CD4-positive, CD25-positive, alpha-beta regulatory T cell (primary cell): ENCODE measurements around the gene BACH2. TPM values are rescaled to one million over a fixed set of nuclear protein-coding genes. Genes with fewer than 3 reads are reported as not detected.

ENCODE experiments used
- ATAC-seq, 2 donors: fragments of 150-1000 bp; cut with Tn5 transposase; one replicate each; pipeline ENCODE4 v1.10.0; 2021; ENCODE audit warnings: low read depth in 2 of 2, moderate number of reproducible peaks in 2 of 2, moderate library complexity in 1 of 2
- DNase-seq, 3 donors: peaks; one replicate each; pipeline versions ENCODE4 v3.0.0 to v3.0.0-alpha.2; 2012 to 2022; ENCODE audit warnings: mixed read lengths in 1 of 3
- H3K27ac ChIP-seq: one replicate; pipeline ENCODE4 v1.7.0; 2013; ENCODE audit warnings: mild to moderate bottlenecking, low read length; ENCODE audit not compliant: insufficient read depth, poor library complexity, severe bottlenecking
- H3K27me3 ChIP-seq: one replicate; pipeline ENCODE4 v1.7.0; 2013; ENCODE audit warnings: low read length; ENCODE audit not compliant: control insufficient read depth, insufficient read depth
- H3K36me3 ChIP-seq: one replicate; pipeline ENCODE4 v1.7.0; 2013; ENCODE audit warnings: mild to moderate bottlenecking, low read length, moderate library complexity; ENCODE audit not compliant: control insufficient read depth, insufficient read depth
- H3K4me1 ChIP-seq: 2 replicates; pipeline ENCODE4 v1.7.0; 2013; ENCODE audit warnings: mild to moderate bottlenecking, low read length; ENCODE audit not compliant: insufficient read depth, control insufficient read depth, poor library complexity, severe bottlenecking
- H3K4me3 ChIP-seq: one replicate; pipeline ENCODE4 v1.7.0; 2013; ENCODE audit warnings: low read depth, mild to moderate bottlenecking, low read length, moderate library complexity
- H3K9me3 ChIP-seq, 2 experiments: 1 replicate in 1 of 2; 2 replicates in 1 of 2; pipeline ENCODE4 v1.7.0; 2013; ENCODE audit warnings: low read length in 2 of 2, mild to moderate bottlenecking in 1 of 2, moderate library complexity in 1 of 2; ENCODE audit not compliant: control insufficient read depth in 2 of 2
- H3K27ac Mint-ChIP-seq, 3 donors: one replicate each; pipeline ENCODE4 v1.8.0; 2020 to 2022; ENCODE audit warnings: mild to moderate bottlenecking in 3 of 3, mixed read lengths in 3 of 3, moderate library complexity in 2 of 3
- H3K27me3 Mint-ChIP-seq: one replicate; pipeline ENCODE4 v1.8.0; 2022; ENCODE audit warnings: mild to moderate bottlenecking, mixed read lengths
- H3K36me3 Mint-ChIP-seq: one replicate; pipeline ENCODE4 v1.8.0; 2020; ENCODE audit warnings: mixed read lengths
- H3K4me1 Mint-ChIP-seq, 4 donors: one replicate each; pipeline ENCODE4 v1.8.0; 2020 to 2022; ENCODE audit warnings: mixed read lengths in 4 of 4, mild to moderate bottlenecking in 1 of 4
- H3K4me3 Mint-ChIP-seq, 4 donors: one replicate each; pipeline ENCODE4 v1.8.0; 2020 to 2022; ENCODE audit warnings: mild to moderate bottlenecking in 4 of 4, mixed read lengths in 4 of 4, moderate library complexity in 3 of 4
- H3K9me3 Mint-ChIP-seq, 7 donors: one replicate each; pipeline ENCODE4 v1.8.0; 2020 to 2022; ENCODE audit warnings: mixed read lengths in 7 of 7, mild to moderate bottlenecking in 3 of 7, moderate library complexity in 2 of 7
- polyA plus RNA-seq, 4 donors: library from polyadenylated mRNA; unstranded; fragments of 300-500 nt; fragmentation: Illumina TruSeq; gene quantifications; one replicate each; pipeline ENCODE4 v1.2.3, GENCODE V29; 2021
- total RNA-seq: library from RNA; stranded (reverse); gene quantifications from one replicate; pipeline ENCODE4 v1.2.3, GENCODE V29; 2022

The BACH2 gene
- total and polyA plus RNA-seq, 5 donors from 2014 or later: 3.8 to 51.3 (median 7.1) TPM

DNA sequence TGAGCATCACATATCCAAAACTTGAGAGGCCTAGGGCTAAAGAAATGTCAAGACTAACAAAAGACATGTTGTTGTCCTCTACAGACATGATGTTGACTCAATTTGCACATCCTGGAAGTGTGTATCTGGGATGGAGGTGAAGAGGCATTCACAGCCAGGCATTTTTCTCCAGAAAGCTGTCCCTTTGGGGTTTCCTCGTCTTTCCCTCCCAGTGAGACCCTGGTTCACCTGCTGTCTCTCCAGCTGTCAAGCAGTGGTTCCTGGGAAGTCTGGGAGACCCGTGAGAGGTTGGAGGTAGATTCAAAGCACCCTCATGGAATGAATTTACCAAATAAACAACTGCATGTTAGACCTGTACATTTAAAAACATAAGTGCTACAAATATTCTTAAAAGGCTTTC lies 32.1 kb downstream of the BACH2 start:
- Histone ChIP-seq H3K9me3 (no peaks in the 10 kb centered on the region), H3K4me1 (peaks cover 21% of the 10 kb centered on the region), H3K36me3 (no peaks in the 10 kb centered on the region), H3K27me3 (no peaks in the 10 kb centered on the region), H3K4me3 (no peak overlapping the region), H3K27ac (no peak overlapping the region)
- Mint-ChIP-seq H3K4me3 (no peak overlapping the region), H3K27me3 (peaks cover 32% of the 10 kb centered on the region), H3K27ac (peak overlapping the region in 2 of 3 donors; percentile 38 to 87), H3K36me3 (peaks cover 37% of the 10 kb centered on the region), H3K4me1 (peaks cover 14 to 67% (median 39%) of the 10 kb centered on the region in 4 donors), H3K9me3 (peaks cover 0 to 6% (median 1%) of the 10 kb centered on the region in 7 donors)
- ATAC-seq (no peak), DNase-seq (no peak)

DNA sequence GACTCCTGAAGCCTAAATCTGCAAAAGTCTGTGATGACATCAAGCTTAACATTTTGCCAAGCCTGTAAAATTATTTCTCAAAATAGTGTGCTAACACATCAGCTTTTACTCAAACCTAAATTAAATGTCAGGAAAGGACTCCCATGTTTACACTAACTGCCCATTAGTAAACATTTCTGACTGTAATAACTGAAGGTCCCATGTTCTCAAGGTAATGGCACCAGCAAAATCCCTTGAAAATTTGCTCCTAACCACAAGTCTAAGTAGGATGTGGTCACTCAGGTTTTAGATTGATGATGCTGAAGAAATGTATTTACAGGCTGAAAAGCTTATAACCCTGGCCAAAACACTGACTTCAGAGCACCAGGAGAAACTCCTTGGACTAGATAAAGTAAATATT lies 33.0 kb downstream of the BACH2 start:
- DNase-seq: peak in 1 of 3 donors; percentile 37
- Histone ChIP-seq H3K27ac (no peak overlapping the region), H3K36me3 (no peaks in the 10 kb centered on the region), H3K27me3 (no peaks in the 10 kb centered on the region), H3K9me3 (no peaks in the 10 kb centered on the region), H3K4me1 (peaks cover 21% of the 10 kb centered on the region), H3K4me3 (no peak overlapping the region)
- peaks cover 0 to 6% (median 3%) of the 10 kb centered on the region in 7 donors for H3K9me3 Mint-ChIP-seq
- H3K4me1 Mint-ChIP-seq: peaks cover 14 to 67% (median 41%) of the 10 kb centered on the region in 4 donors
- no peak overlapping the region for H3K27ac Mint-ChIP-seq
- peaks cover 40% of the 10 kb centered on the region for H3K36me3 Mint-ChIP-seq
- peaks cover 28% of the 10 kb centered on the region for H3K27me3 Mint-ChIP-seq
- no peak for ATAC-seq
- no peak overlapping the region for H3K4me3 Mint-ChIP-seq

DNA sequence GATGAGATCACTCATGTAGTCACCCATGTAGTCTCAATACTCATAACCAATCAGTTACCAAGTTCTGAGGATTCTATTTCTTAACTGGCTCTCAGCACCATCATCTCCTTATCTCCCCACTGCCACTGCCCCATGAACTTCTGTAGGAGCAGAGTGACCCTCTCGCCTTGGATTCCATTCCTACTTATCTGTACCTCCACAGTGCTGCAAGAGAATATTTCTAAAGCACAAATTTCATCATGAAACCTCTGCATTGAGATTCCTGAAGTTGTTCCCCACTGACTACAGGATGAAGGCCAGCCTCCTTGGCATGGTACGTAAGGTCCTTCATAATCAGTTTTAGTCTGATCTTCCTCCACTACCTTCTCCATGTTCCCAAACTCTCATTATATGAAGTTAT lies 34.8 kb downstream of the BACH2 start:
- DNase-seq: no peak
- H3K9me3 ChIP-seq: no peaks in the 10 kb centered on the region
- H3K36me3 ChIP-seq: no peaks in the 10 kb centered on the region
- no peak overlapping the region for H3K4me3 Mint-ChIP-seq
- no peak overlapping the region for H3K4me3 ChIP-seq
- H3K27me3 ChIP-seq: no peaks in the 10 kb centered on the region
- H3K4me1 Mint-ChIP-seq: peaks cover 14 to 60% (median 39%) of the 10 kb centered on the region in 4 donors
- peaks cover 20% of the 10 kb centered on the region for H3K27me3 Mint-ChIP-seq
- no peak for ATAC-seq
- peaks cover 0 to 6% (median 3%) of the 10 kb centered on the region in 7 donors for H3K9me3 Mint-ChIP-seq
- H3K36me3 Mint-ChIP-seq: peaks cover 39% of the 10 kb centered on the region
- H3K27ac ChIP-seq: no peak overlapping the region
- H3K27ac Mint-ChIP-seq: peak overlapping the region in 2 of 3 donors; percentile 27 to 53
- H3K4me1 ChIP-seq: peaks cover 21% of the 10 kb centered on the region

DNA sequence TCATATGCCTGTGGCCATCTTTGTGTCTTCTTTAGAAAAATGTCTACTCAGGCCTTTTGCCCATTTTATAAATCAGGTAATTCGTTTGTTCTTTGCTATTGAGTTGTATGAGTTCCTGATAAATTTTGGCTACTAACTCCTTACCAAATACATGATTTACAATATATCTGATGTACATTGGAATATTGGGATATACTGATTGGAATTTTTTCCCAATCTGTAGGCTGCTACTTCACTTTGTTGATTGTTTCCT lies 39.2 kb downstream of the BACH2 start:
- Mint-ChIP-seq H3K36me3 (peaks cover 39% of the 10 kb centered on the region), H3K27ac (no peak overlapping the region), H3K9me3 (peaks cover 2 to 6% (median 5%) of the 10 kb centered on the region in 7 donors), H3K27me3 (peaks cover 4% of the 10 kb centered on the region), H3K4me1 (peaks cover 13 to 52% (median 33%) of the 10 kb centered on the region in 4 donors), H3K4me3 (no peak overlapping the region)
- ATAC-seq: no peak
- Histone ChIP-seq H3K36me3 (no peaks in the 10 kb centered on the region), H3K27ac (no peak overlapping the region), H3K4me1 (peaks cover 9% of the 10 kb centered on the region), H3K27me3 (no peaks in the 10 kb centered on the region), H3K9me3 (no peaks in the 10 kb centered on the region), H3K4me3 (no peak overlapping the region)
- DNase-seq: no peak

DNA sequence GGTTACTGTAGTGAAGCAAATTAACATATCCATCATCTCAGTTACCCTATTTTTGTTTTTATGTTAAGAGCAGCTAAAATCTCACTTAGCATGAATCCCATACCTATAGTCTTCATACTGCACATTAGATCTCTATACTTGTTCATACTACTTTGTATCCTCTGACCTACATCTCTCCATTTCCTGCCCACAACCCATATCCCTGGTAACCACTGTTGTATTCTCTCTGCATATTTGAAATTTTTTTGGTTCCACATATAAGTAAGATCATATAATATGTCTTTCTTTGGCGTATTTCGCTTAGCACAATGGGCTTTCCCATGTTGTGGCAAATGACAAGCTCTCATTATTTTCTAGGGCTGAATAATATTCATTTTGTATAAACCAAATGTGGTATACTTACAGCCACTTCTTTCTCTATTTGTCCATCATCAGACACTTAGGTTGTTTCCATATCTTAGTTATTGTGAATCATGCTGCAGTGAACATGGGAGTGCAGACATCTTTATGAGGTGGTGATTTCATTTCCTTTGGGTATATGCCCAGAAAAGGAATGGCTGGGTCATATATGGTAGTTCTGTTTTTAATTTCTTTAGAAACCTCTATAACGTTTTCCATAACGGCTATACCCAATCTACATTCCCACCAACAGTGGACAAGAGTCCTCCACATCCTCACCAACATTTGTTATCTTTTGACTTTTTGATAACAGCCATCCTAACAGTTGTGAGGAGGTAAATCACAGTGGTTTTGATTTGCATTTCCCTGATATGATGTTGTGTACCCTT lies 39.8 kb downstream of the BACH2 start:
- H3K4me1 Mint-ChIP-seq: peaks cover 14 to 52% (median 33%) of the 10 kb centered on the region in 4 donors

DNA sequence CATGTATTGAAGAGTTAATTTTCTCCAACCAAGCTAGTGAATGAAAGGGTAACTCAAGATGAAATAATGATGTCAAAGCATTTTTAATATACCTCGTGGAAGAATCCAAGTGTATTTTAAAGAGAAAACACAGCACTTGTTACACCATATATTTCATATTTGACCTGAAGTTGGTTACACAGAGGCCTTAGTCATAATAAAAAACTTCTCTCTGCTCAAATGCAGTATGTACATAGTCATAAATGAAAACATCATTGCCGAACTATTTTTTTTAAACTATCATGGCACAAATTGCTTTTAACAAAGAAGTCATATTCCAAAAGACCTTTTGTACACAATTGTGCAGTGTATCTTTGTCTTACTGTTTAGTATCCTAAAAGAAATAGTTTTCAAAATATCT lies 43.0 kb downstream of the BACH2 start:
- Mint-ChIP-seq H3K36me3 (peaks cover 27% of the 10 kb centered on the region), H3K27ac (peak overlapping the region in 1 of 3 donors; percentile 11), H3K27me3 (no peaks in the 10 kb centered on the region), H3K4me3 (no peak overlapping the region), H3K9me3 (peaks cover 0 to 4% (median 2%) of the 10 kb centered on the region in 7 donors), H3K4me1 (peaks cover 11 to 54% (median 32%) of the 10 kb centered on the region in 4 donors)
- peaks cover 15% of the 10 kb centered on the region for H3K4me1 ChIP-seq
- no peaks in the 10 kb centered on the region for H3K27me3 ChIP-seq
- H3K4me3 ChIP-seq: no peak overlapping the region
- DNase-seq: no peak
- ATAC-seq: no peak
- H3K27ac ChIP-seq: no peak overlapping the region
- no peaks in the 10 kb centered on the region for H3K36me3 ChIP-seq
- H3K9me3 ChIP-seq: no peaks in the 10 kb centered on the region

More for the DNA sequence above, 39.8 kb downstream of the BACH2 start:
- H3K27me3 ChIP-seq: no peaks in the 10 kb centered on the region
- H3K4me1 ChIP-seq: peaks cover 9% of the 10 kb centered on the region
- H3K36me3 ChIP-seq: no peaks in the 10 kb centered on the region
- DNase-seq (peak in 2 of 3 donors; percentile 43 to 44), ATAC-seq (peak; percentile 34 to 56)
- Mint-ChIP-seq H3K4me3 (peak overlapping the region in 2 of 4 donors; percentile 16 to 36), H3K27ac (peak overlapping the region in 2 of 3 donors; percentile 23 to 70), H3K9me3 (peaks cover 2 to 6% (median 5%) of the 10 kb centered on the region in 7 donors), H3K36me3 (peaks cover 40% of the 10 kb centered on the region), H3K27me3 (peaks cover 3% of the 10 kb centered on the region)
- no peak overlapping the region for H3K27ac ChIP-seq
- H3K9me3 ChIP-seq: no peaks in the 10 kb centered on the region
- peak overlapping the region; percentile 1 for H3K4me3 ChIP-seq

DNA sequence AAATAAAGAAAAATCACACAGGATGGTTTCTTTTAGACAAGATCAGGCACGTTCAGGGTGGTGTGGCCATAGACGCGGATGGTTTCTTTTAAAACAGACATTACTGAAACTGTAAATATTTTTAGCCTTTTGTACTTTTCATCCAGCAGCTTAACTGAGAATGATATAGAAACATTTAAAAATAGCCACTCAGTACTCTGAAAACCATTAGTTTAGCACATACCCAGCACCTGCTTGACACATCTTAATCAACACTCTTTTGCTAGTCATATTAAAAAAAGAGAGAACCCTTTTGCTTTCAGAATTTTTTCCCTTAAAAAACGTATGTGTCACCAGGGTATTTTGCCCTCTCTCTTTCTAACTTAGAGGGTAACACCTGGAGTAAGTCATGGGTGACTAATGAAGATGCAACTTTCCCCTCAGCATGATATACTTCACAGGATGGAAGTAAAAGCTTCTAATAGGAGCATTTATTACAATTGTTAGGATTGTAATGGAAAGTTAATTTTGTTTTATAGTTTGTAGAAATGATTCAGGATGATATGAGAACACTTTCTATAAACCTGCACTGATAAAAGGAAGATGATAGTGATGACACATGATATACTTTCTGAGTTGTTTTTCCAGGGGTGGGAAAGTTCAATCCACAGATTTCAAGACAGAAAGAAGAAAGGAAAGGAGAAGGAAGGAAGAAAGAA lies 45.2 kb downstream of the BACH2 start:
- peak overlapping the region in 2 of 3 donors; percentile 24 to 27 for H3K27ac Mint-ChIP-seq
- H3K27me3 Mint-ChIP-seq: no peaks in the 10 kb centered on the region
- H3K36me3 Mint-ChIP-seq: peaks cover 31% of the 10 kb centered on the region
- Histone ChIP-seq H3K4me3 (no peak overlapping the region), H3K4me1 (peaks cover 8% of the 10 kb centered on the region), H3K27me3 (no peaks in the 10 kb centered on the region), H3K27ac (no peak overlapping the region), H3K9me3 (no peaks in the 10 kb centered on the region), H3K36me3 (no peaks in the 10 kb centered on the region)
- ATAC-seq (no peak), DNase-seq (no peak)
- peaks cover 0 to 4% (median 2%) of the 10 kb centered on the region in 7 donors for H3K9me3 Mint-ChIP-seq
- H3K4me1 Mint-ChIP-seq: peaks cover 8 to 49% (median 25%) of the 10 kb centered on the region in 4 donors
- H3K4me3 Mint-ChIP-seq: no peak overlapping the region
